ENCODE results near the gene ZBTB2.

Gene ZBTB2, protein sequence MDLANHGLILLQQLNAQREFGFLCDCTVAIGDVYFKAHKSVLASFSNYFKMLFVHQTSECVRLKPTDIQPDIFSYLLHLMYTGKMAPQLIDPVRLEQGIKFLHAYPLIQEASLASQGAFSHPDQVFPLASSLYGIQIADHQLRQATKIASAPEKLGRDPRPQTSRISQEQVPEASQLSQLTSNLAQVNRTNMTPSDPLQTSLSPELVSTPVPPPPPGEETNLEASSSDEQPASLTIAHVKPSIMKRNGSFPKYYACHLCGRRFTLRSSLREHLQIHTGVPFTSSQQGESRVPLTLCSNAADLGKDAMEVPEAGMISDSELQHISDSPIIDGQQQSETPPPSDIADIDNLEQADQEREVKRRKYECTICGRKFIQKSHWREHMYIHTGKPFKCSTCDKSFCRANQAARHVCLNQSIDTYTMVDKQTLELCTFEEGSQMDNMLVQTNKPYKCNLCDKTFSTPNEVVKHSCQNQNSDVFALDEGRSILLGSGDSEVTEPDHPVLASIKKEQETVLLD

DNA sequence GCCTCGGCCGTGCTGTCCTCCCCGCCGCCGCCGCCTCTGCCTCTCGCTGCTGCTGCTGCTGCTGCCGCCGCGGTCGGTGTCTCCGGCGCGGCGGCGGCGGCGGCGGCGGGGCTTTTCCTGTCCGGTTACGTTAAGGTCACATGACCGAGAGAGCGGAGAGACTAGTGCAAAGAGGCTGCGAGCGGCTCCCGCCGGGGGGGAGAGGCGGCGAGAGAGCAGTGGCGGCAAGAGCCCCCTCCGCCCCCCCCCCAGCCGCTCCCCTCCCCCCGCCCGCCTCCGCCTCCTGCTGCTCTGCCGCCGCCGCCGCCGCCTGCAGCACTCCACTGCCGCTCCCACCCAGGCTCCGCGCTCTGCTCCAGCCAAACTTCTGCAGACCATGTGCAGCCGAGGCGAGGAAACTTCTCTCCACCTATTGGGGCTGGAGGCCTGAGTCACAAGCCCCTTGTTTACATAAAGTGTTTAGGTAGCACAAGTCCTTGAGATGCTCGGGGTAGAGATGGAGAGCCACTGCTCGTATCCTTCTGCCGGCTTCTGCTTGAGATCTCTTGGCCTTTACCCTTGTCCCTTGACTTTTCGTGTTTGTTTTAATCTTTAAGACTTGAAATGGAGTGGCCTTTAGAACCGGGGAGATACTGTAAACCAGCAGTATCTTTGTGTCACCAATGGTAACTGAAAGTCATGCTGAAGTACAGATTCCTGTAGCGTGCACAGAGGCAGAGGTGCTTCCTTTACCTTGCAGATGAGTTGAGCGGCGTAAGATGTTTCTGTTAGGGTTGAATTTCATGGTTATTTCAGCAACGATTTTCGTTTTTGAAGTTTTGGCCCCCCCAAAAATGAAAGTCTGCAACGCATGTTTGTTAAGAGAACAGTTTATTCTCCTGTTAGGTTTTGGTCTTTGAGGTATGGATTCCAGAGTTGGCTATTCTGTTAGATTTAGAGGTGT, at the start of gene ZBTB2:
ZBTB2 (minus strand) TSS at position 89 of the 943 bp plus-strand sequence. CDS start 17,922 bp downstream, outside the sequence.
- DNase-seq, result peak; percentile 70

DNA sequence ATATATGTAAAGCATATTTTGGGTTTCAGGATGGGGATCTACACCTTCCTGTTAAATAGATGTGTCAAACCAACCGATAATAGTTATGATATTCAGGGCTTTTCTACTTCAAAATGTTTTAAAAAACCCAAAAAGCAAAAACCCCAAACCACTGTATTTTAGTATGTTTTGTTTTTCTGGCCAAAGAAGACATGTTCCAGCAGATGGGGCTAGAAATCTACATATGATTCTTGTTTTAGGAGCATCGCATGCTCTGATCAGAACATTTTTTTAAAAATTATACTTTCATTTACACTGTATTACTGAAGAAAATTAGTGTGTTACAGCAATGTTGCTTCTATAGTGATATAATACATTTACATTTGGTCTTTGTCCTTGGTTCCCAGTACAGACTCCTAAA, 49.6 kb upstream of the ZBTB2 start:
- no peak for DNase-seq

GRCh38 chr6:151440498-151440897, 49.1 kb upstream of the ZBTB2 start:
- DNase-seq, result no peak

- DNase-seq, result no peak
Measured at GRCh38 chr6:151437401-151437800, 46.0 kb upstream of the ZBTB2 start.

DNA sequence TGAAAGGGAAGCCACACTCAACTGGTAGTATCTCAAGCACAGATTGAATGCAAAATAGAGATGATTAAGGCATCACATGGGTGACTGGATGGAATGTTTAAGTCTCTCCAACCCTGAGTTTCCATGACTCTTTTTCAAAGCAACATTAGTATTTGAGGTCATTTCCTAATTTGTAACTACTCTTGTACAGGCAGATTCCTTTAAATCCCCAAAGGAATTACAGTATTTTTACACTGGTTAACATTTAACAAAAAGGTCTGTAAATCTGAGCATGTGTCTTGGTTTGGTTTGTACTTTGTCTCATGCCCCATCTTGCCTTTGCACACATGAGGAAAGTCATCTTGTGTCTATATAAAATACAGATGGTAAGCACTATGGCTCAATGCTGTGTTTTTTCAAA, 45.4 kb upstream of the ZBTB2 start:
- DNase-seq, result no peak

GRCh38 chr6:151436300-151436699, 44.9 kb upstream of the ZBTB2 start:
- no peak for DNase-seq

GRCh38 chr6:151434369-151434768, 43.0 kb upstream of the ZBTB2 start:
- no peak for DNase-seq

- DNase-seq, result no peak
Measured at GRCh38 chr6:151432651-151433050, 41.3 kb upstream of the ZBTB2 start.

DNA sequence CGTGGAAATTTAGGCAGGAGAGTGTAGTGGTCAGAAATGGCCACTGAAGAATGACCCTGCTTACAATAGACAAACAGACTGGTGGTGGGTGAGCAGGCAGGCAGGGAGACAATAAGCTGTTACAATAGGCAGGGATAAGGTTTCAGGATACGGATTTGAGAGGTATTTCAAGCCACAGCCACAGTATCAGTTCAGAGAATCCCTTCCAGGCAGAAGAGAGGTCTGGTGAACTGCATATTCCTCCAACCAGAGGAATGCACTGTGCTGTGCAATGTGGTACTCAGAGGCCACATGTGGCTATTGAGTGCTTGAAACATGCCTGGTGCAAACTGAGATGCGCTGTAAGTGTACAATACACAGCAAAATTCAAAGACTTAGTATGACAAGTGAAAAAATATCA, 40.0 kb upstream of the ZBTB2 start:
- DNase-seq, result no peak

GRCh38 chr6:151430886-151431285, 39.5 kb upstream of the ZBTB2 start:
- DNase-seq, result no peak

GRCh38 chr6:151428093-151428735, 36.9 kb upstream of the ZBTB2 start:
- DNase-seq, result no peak

GRCh38 chr6:151425561-151425960, 34.2 kb upstream of the ZBTB2 start:
- DNase-seq, result no peak

DNA sequence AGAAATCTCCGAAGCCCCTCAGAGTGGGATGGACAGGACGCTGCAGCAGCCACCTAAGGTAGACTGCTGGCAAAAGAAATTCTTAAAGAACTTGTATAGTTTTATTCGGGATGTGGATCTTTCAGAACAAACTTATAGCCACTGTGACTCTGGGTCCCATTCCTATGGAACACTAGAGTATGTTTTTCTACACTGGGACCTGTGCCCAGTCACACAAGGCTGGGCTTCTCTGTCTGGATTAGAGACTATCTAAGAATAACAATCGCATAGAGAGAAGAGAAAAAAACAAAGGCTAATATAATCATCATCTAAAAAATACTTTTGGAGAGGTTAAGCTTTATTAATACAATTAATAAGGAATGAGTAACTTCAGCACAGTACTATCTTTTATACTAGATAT, 31.6 kb upstream of the ZBTB2 start:
- no peak for DNase-seq

- no peak for DNase-seq
Measured at GRCh38 chr6:151417477-151417876, 26.1 kb upstream of the ZBTB2 start.

GRCh38 chr6:151414641-151415260, 23.4 kb upstream of the ZBTB2 start:
- no peak for DNase-seq

DNA sequence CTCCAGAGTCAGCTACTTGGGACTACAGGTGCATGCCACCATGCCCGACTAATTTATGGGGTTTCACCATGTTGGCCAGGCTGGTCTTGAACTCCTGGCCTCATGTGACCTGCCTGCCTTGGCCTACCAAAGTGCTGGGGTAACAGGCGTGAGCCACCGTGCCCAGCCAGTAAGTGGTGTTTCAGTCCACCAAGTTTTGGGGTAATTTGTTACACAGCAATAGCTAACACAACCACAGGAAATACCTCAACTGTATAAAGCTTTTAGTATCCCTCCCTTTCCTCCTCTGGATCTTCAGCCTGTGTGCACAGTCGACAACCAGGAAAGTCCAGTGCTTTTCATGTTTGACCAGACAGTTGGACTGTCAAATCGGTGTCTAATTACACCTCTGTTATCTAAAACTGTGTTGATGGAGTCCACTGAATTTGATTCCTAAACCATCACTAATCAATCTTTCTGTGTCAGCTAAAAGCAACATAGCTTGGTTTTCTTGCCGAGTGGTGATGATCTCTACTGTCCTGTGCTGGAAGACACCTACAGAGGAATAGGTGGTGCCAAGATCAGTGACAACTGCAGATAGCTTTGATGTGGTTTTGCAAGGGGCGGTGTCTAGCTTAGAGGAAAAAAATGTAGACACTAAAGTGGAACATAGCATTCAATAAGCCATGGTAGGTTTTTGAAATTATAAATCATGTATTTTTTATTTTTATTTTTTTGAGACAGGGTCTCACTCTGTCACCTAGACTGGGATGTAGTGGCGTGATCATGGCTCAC, 22.2 kb upstream of the ZBTB2 start:
- no peak for DNase-seq

- DNase-seq, result no peak
Measured at GRCh38 chr6:151412909-151413308, 21.6 kb upstream of the ZBTB2 start.

DNA sequence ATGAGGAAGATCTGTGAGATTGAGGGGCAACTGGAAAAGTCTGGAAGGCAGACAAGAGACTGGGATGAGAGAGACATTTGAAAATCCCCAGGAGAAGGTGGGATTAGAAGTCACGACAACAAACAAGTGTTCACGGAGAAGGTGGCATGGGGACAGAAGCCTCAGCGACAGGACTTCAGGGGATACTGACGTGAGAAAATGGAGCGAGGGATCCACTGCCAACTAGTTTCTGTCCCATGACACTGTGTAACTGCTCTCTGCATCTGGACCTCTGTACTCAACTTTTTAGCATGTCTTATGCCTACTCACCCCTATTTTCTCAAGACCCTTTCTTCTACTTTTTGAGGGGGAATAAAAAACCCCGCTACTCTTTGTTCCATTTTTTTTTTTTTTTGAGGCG, 18.3 kb upstream of the ZBTB2 start:
- no peak for DNase-seq

GRCh38 chr6:151409260-151409659, 17.9 kb upstream of the ZBTB2 start:
- DNase-seq, result no peak

- no peak for DNase-seq
Measured at GRCh38 chr6:151408858-151409257, 17.5 kb upstream of the ZBTB2 start.

GRCh38 chr6:151403919-151404308, 12.6 kb upstream of the ZBTB2 start:
- DNase-seq, result no peak

DNA sequence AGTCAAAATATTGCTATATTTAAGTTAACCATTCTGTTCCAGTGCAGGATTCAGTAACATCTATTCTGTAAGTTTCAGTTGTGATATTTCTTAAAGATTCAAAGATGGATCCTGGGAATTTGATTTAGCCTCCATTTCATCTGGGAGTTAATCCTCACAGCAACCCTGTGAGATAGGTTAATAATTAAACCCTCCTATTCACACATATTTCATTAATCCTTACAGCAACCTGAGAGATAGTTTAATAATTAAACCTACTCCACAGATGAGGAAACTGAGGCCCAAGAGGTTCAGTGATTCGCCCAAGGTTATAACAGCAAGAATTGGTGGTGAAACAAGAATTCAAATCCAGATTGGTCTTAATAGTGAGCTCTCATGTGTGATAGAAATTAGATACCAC, 10.9 kb upstream of the ZBTB2 start:
- no peak for DNase-seq
